ENCODE data around the gene NFIB. TPM values are rescaled to one million over a fixed set of nuclear protein-coding genes. Genes with fewer than 3 reads are reported as not detected.

The NFIB gene
- polyA plus RNA-seq, 1 donor, result 26.8 TPM

GRCh38 chr9:14104496-14104895, 209.4 kb downstream of the NFIB start:
- DNase-seq, result no peak

- DNase-seq, result no peak
These were observed 210.8 kb downstream of the NFIB start for GRCh38 chr9:14103115-14103514.

GRCh38 chr9:14099737-14100136, 214.2 kb downstream of the NFIB start:
- no peak for DNase-seq

- no peak for DNase-seq
These were observed 215.3 kb downstream of the NFIB start for GRCh38 chr9:14098486-14099180.

GRCh38 chr9:14097666-14098415, 216.1 kb downstream of the NFIB start:
- no peak for DNase-seq

GRCh38 chr9:14097215-14097614, 216.7 kb downstream of the NFIB start:
- DNase-seq, result peak; percentile 60

GRCh38 chr9:14096258-14096922, 217.6 kb downstream of the NFIB start:
- DNase-seq, result peak; percentile 55

- DNase-seq, result no peak
These were observed 218.7 kb downstream of the NFIB start for GRCh38 chr9:14095277-14095676.

- DNase-seq, result no peak
These were observed 219.4 kb downstream of the NFIB start for GRCh38 chr9:14094491-14094890.

- no peak for DNase-seq
These were observed 221.6 kb downstream of the NFIB start for GRCh38 chr9:14092344-14092743.

GRCh38 chr9:14089051-14089803, 224.7 kb downstream of the NFIB start:
- no peak for DNase-seq

GRCh38 chr9:14087576-14087975, 226.4 kb downstream of the NFIB start:
- DNase-seq, result no peak

GRCh38 chr9:14086495-14086894, 227.4 kb downstream of the NFIB start:
- DNase-seq, result no peak

- no peak for DNase-seq
These were observed 228.1 kb downstream of the NFIB start for GRCh38 chr9:14085810-14086209.

- DNase-seq, result no peak
These were observed 229.1 kb downstream of the NFIB start for GRCh38 chr9:14084867-14085266.

- DNase-seq, result no peak
These were observed 230.6 kb downstream of the NFIB start for GRCh38 chr9:14083366-14083765.

- DNase-seq, result no peak
These were observed 231.2 kb downstream of the NFIB start for GRCh38 chr9:14082732-14083131.

- no peak for DNase-seq
These were observed 232.2 kb downstream of the NFIB start for GRCh38 chr9:14081745-14082144.

GRCh38 chr9:14080959-14081542, 232.9 kb downstream of the NFIB start:
- no peak for DNase-seq

GRCh38 chr9:14079440-14079839, 234.5 kb downstream of the NFIB start:
- DNase-seq, result no peak

- DNase-seq, result no peak
These were observed 236.3 kb downstream of the NFIB start for GRCh38 chr9:14077672-14078071.

GRCh38 chr9:14075218-14075617, 238.7 kb downstream of the NFIB start:
- no peak for DNase-seq
